Lung (tissue), 12 donors: ENCODE measurements around the gene DPM1. TPM values are rescaled to one million over a fixed set of nuclear protein-coding genes. Genes with fewer than 3 reads are reported as not detected.

Source experiments
- ATAC-seq: fragments of 200-7000 bp; cut with Tn5 transposase; one replicate; pipeline ENCODE4 v1.9.1; 2020; ENCODE audit warnings: moderate number of reproducible peaks; ENCODE audit not compliant: insufficient read depth, low FRiP score
- DNase-seq, 3 donors: peaks; one replicate each; pipeline ENCODE4 v3.0.0-alpha.2; 2013 to 2017
- H3K27ac ChIP-seq, 2 donors: one replicate each; pipeline ENCODE4 v1.5.1; 2013; ENCODE audit warnings: mild to moderate bottlenecking in 2 of 2, moderate library complexity in 2 of 2, control low read depth in 1 of 2, inconsistent platforms in 1 of 2, low read depth in 1 of 2, low read length in 1 of 2
- H3K27me3 ChIP-seq, 3 donors: one replicate each; pipeline ENCODE4 v1.5.1; 2013; ENCODE audit warnings: low read length in 2 of 3; ENCODE audit not compliant: control insufficient read depth in 3 of 3, insufficient read depth in 3 of 3
- H3K36me3 ChIP-seq, 4 donors: one replicate each; pipeline ENCODE4 v1.5.1; 2013; ENCODE audit warnings: low read length in 4 of 4, mild to moderate bottlenecking in 1 of 4, moderate library complexity in 1 of 4; ENCODE audit not compliant: control insufficient read depth in 4 of 4, insufficient read depth in 4 of 4
- H3K4me1 ChIP-seq, 5 donors: one replicate each; pipeline ENCODE4 v1.5.1; 2013; ENCODE audit warnings: low read length in 5 of 5, mild to moderate bottlenecking in 2 of 5, moderate library complexity in 1 of 5; ENCODE audit not compliant: control insufficient read depth in 5 of 5, insufficient read depth in 5 of 5
- H3K4me3 ChIP-seq: one replicate; pipeline ENCODE4 v1.5.1; 2013; ENCODE audit warnings: mild to moderate bottlenecking, control low read depth, moderate library complexity
- H3K9ac ChIP-seq, 2 donors: one replicate each; pipeline ENCODE4 v1.5.1; 2013; ENCODE audit warnings: low read length in 2 of 2, control low read depth in 1 of 2; ENCODE audit not compliant: insufficient read depth in 1 of 2
- H3K9me3 ChIP-seq, 4 donors: one replicate each; pipeline ENCODE4 v1.5.1; 2013; ENCODE audit warnings: low read length in 3 of 4, mild to moderate bottlenecking in 1 of 4, moderate library complexity in 1 of 4; ENCODE audit not compliant: control insufficient read depth in 4 of 4, insufficient read depth in 3 of 4
- CTCF ChIP-seq: IDR thresholded peaks from 2 replicates; pipeline ENCODE4 v1.5.1; 2012; ENCODE audit warnings: mild to moderate bottlenecking; ENCODE audit errors: control extremely low read depth, extremely low read depth
- WGBS, 2 donors: extraction: QIAGEN DNeasy Blood & Tissue Kit; methylation state at CpG; one replicate each; pipeline ENCODE4 v1.1.7; 2013; 5-methylcytosine and 5-hydroxymethylcytosine counted together
- polyA plus RNA-seq, 2 donors: library from polyadenylated mRNA; stranded (reverse); fragments of 200-250 nt; gene quantifications; one replicate each; pipeline ENCODE4 v1.2.1, GENCODE V29; 2013
- total RNA-seq, 2 donors: library from RNA; depleted of rRNA in 1 of 2; stranded (reverse); fragments of >200 nt in 1 of 2; gene quantifications; one replicate each; pipeline ENCODE4 v1.2.1, GENCODE V29; 2014 to 2021
- donor health status: control.
- donor health status: control.
- donor health status: Bipolar disorder and iron deficiency.
- donor health status: healthy.
- donor health status: DM: yes; HTN: yes; CAD: no.

The DPM1 gene
- total and polyA plus RNA-seq, 4 donors: 27.9 to 57.3 (median 33.3) TPM

- peak overlapping the region in 1 of 2 donors; percentile 5 for H3K9ac ChIP-seq
- H3K4me1 ChIP-seq: peaks cover 8 to 27% (median 17%) of the 10 kb centered on the region in 5 donors
- 63 to 65% methylated on average over 25 of the region's 25 CpGs for WGBS, 2 donors
- ATAC-seq (no peak), DNase-seq (no peak)
- no peaks in the 10 kb centered on the region for H3K27me3 ChIP-seq
- H3K36me3 ChIP-seq: no peaks in the 10 kb centered on the region
- peak overlapping the region; percentile 93 for H3K4me3 ChIP-seq
- TF ChIP-seq CTCF: no peak
- peak overlapping the region in 1 of 2 donors; percentile 96 for H3K27ac ChIP-seq
- no peaks in the 10 kb centered on the region for H3K9me3 ChIP-seq
Observed at GRCh38 chr20:50959543-50960126, 1.3 kb upstream of the DPM1 start.

- ATAC-seq: peak; percentile 78
- WGBS, 2 donors: 1 to 2% methylated on average over 62 to 67 of the region's 67 CpGs
- peak; percentile 90 to 96 (median 96) for DNase-seq
- Histone ChIP-seq H3K36me3 (no peaks in the 10 kb centered on the region), H3K4me1 (peaks cover 8 to 27% (median 17%) of the 10 kb centered on the region in 5 donors), H3K4me3 (peak within 1 kb of the TSS; percentile 93), H3K9me3 (no peaks in the 10 kb centered on the region), H3K27ac (peak within 1 kb of the TSS; percentile 54 to 96), H3K27me3 (no peaks in the 10 kb centered on the region), H3K9ac (peak within 1 kb of the TSS; percentile 97 to 99)
- no peak for TF ChIP-seq CTCF
Observed at GRCh38 chr20:50958615-50959542, 547 bp upstream of the DPM1 start, which contains the start of gene MOCS3. Gene MOCS3 (plus strand): TSS chr20:50958818. CDS start chr20:50958843, 25 bp downstream.

GRCh38 chr20:50957276-50957675 lies 1.1 kb downstream of the DPM1 start:
- TF ChIP-seq CTCF: no peak
- Histone ChIP-seq H3K4me1 (peaks cover 8 to 27% (median 17%) of the 10 kb centered on the region in 5 donors), H3K9me3 (no peaks in the 10 kb centered on the region), H3K27me3 (no peaks in the 10 kb centered on the region), H3K27ac (peak overlapping the region in 1 of 2 donors; percentile 54), H3K36me3 (peaks cover 0 to 6% (median under 1%) of the 10 kb centered on the region in 4 donors), H3K9ac (peak overlapping the region; percentile 97 to 99), H3K4me3 (no peak overlapping the region)
- ATAC-seq (no peak), DNase-seq (peak in 1 of 3 donors; percentile 17)
- 18 to 22% methylated on average over 7 of the region's 7 CpGs for WGBS, 2 donors
